ENCODE measurements around the gene RUSF1.
"Not testable (repeated sequence)": the region's sequence is repeated elsewhere in the genome, so short reads cannot be mapped to it uniquely, and the experiment has no call there.

RUSF1 gene

GRCh38 chr16:31487071-31487719 is 21.0 kb downstream of the RUSF1 start:
- DNase-seq (ENCODE audit: low spot score), result no peak

- no peak for DNase-seq (ENCODE audit: low spot score)
Measured at GRCh38 chr16:31486045-31486444, 22.1 kb downstream of the RUSF1 start.

DNA sequence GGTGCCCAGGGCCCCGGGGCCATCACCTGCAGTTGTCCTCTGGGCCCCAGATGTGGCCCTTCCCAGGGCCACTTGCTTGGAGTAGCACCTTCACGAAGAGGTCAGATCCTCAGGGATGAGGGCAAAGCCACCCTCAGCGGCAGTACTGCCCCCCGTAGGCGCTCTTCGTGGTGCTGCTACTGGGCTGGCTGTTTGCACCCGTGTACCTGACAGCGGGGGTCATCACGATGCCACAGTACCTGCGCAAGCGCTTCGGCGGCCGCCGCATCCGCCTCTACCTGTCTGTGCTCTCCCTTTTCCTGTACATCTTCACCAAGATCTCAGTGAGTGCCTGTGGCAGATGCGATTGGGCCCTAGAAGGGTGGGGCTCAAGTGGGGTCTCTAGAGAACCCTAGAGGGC is 22.6 kb downstream of the RUSF1 start:
- no peak for DNase-seq (ENCODE audit: low spot score)

DNA sequence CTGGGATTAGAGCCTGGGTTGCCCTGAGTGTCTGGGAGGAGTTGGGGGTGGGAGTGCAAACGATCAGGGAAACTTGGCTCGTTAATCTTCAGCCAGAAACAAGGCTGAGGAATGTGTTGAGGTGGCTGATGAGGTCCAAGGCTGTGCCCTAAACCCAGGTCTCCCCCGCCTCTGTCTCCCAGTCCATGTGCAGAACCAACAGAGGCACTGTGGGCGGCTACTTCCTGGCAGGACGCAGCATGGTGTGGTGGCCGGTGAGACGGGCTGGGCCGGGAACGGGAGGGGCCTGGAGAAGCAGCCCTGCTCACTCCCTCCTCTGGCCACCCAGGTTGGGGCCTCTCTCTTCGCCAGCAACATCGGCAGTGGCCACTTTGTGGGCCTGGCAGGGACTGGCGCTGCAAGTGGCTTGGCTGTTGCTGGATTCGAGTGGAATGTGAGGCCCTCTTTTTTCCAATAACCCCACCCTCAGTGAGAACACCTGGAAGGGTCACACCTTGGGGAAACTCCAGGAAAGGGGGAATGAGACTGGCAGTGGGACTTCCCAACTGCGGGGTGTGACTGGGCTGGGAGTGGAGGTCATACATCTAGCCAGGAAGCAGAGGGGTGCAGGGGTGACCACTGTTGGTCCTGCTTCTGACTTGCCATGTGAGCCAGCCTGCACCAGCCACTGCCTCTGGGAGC is 23.6 kb downstream of the RUSF1 start:
- DNase-seq (ENCODE audit: low spot score), result no peak

GRCh38 chr16:31484048-31484447 is 24.1 kb downstream of the RUSF1 start:
- DNase-seq (ENCODE audit: low spot score), result not testable (repeated sequence)

- no peak for DNase-seq (ENCODE audit: low spot score)
Measured at GRCh38 chr16:31483081-31483480, 25.1 kb downstream of the RUSF1 start, which contains the start of gene SLC5A2. SLC5A2 (plus strand) TSS chr16:31483123; CDS start chr16:31483137, 14 bp downstream.

DNA sequence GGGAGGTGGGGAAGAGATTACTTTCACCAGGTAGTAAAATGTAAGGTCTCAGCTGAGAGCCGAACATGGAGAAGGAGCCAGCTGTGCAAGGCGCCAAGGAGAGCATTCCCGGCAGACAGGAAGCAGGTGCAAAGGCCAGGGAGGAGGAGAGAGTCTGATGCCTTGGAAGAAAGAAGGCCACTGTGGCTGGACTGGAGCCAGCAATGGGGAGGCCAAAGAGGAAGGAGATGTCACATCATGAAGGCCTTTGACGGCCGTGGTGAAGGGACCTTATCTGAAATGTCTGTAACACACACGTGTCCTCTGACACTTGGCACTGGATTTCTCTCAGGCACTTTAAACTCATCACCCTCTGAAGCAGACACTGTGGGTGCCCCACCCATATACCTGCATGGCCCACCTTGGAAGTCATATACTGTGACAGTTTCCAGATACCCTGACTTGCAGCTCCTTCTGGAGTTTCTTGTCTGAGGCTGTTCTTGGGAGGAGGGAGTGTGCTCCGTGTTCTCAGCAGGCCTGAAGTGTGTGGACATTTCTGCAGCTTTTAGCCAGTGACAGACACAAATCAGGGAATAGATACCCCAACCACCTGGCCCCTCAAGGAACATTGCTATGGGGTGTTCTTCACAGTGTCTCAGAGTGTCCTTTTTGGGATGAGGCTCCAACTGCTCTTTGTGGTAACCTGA is 27.2 kb downstream of the RUSF1 start:
- peak; percentile 21 for DNase-seq (ENCODE audit: low spot score)

GRCh38 chr16:31479751-31480150 is 28.4 kb downstream of the RUSF1 start:
- DNase-seq (ENCODE audit: low spot score), result no peak

- DNase-seq (ENCODE audit: low spot score), result no peak
Measured at GRCh38 chr16:31478956-31479355, 29.2 kb downstream of the RUSF1 start.

GRCh38 chr16:31477220-31478216 is 30.7 kb downstream of the RUSF1 start:
- peak; percentile 47 for DNase-seq (ENCODE audit: low spot score)

DNA sequence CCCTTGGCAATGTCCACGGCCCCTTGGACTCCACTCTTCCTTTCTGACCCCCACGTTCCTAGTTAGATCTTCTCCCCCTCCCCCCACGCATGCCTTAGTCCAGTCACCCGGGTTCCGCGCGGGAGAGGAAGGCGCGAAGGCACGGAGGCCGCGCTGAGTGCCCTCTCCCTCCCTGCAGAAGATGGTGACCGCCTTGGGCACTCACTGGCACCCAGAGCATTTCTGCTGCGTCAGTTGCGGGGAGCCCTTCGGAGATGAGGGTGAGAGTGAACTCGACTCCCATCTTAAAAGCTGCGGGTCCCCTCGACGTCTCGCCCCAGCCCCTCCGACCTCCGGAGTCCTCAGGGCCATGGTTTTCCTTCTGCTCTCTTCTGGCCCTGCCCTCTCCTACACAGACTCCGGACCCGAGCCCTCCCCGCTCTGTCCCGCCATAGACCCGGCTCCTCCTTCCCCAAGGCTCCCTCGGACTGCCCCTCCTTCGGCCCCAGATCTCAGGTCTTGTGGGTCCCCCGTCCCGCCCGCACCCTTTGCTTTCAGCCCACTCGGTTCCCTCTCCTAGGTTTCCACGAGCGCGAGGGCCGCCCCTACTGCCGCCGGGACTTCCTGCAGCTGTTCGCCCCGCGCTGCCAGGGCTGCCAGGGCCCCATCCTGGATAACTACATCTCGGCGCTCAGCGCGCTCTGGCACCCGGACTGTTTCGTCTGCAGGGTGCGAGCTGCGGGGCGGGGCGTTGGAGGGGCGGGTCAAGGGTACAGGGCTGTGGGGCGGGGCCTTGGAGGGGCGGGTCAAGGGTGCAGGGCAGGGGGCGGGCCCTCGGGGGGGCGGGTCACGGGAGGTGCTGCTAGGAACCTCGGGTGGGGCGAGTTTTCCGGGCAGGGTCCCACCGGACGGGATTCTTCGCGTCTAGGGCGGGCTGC is 31.6 kb downstream of the RUSF1 start:
- DNase-seq (ENCODE audit: low spot score), result peak; percentile 52

- DNase-seq (ENCODE audit: low spot score), result no peak
Measured at GRCh38 chr16:31475946-31476302, 32.3 kb downstream of the RUSF1 start.

- no peak for DNase-seq (ENCODE audit: low spot score)
Measured at GRCh38 chr16:31474773-31475738, 33.1 kb downstream of the RUSF1 start.

- no peak for DNase-seq (ENCODE audit: low spot score)
Measured at GRCh38 chr16:31474173-31474714, 33.9 kb downstream of the RUSF1 start.

- no peak for DNase-seq (ENCODE audit: low spot score)
Measured at GRCh38 chr16:31473264-31473984, 34.8 kb downstream of the RUSF1 start.

DNA sequence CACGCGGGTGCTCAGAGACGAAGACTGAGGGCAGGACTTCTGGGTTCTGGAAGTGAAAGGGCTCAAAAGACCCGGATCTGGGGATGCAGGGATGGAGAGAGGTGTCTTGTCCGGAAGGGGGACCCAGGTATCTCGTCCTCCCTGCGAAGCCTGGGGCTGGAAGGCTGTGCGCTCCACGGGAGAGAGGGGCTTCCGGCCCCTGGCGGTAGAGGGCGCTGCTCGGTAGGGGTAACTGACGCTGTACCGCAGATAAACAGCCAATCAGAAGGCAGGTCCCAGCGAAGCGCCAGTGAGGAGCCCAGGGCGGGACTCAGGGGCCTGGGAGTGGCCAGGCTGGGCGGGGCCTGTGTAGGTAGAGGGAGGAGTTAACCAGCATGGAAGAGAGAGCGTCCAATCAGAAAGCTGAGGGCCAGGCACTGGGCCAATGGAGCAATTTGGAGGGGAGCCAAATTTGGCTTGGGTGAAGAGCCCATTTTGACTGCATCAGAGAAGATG is 35.4 kb downstream of the RUSF1 start:
- peak; percentile 72 for DNase-seq (ENCODE audit: low spot score)

- peak; percentile 47 for DNase-seq (ENCODE audit: low spot score)
Measured at GRCh38 chr16:31471875-31472708, 36.1 kb downstream of the RUSF1 start, which contains the start of gene TGFB1I1. TGFB1I1 (plus strand) TSS chr16:31472152; CDS start chr16:31472189, 37 bp downstream.

Data from SK-N-DZ (cell line).